ENCODE results near the gene HES7.

The HES7 gene

GRCh38 chr17:8121681-8122421, 2.1 kb downstream of the HES7 start:
- TF ChIP-seq CTCF (IDR thresholded peaks at IDR 0.05): peak; percentile 60

- no peak for TF ChIP-seq CTCF (IDR thresholded peaks at IDR 0.05)
Measured at GRCh38 chr17:8121407-8121680, 2.6 kb downstream of the HES7 start.

GRCh38 chr17:8120520-8121406, 3.1 kb downstream of the HES7 start:
- TF ChIP-seq CTCF (IDR thresholded peaks at IDR 0.05): peak; percentile 30; the same call in 1 of the 2 replicates

- no peak for TF ChIP-seq CTCF (IDR thresholded peaks at IDR 0.05)
Measured at GRCh38 chr17:8119581-8120519, 4.1 kb downstream of the HES7 start.

- peak; percentile 91 for TF ChIP-seq CTCF (IDR thresholded peaks at IDR 0.05)
Measured at GRCh38 chr17:8118769-8119580, 4.9 kb downstream of the HES7 start.

- no peak for TF ChIP-seq CTCF (IDR thresholded peaks at IDR 0.05)
Measured at GRCh38 chr17:8117980-8118768, 5.7 kb downstream of the HES7 start, which contains the start of gene ALOXE3. TSS of gene ALOXE3 (minus strand) at chr17:8118514. CDS start at chr17:8117990, 524 bp downstream.

Data from LNCAP (cell line).